Midbrain (tissue), 1 donor: Measurements from ENCODE around the gene TGFBR3.
A peak's percentile ranks its signal among the peaks of the same experiment; 100 is the strongest.

Experiments
- DNase-seq: peaks from one replicate; lab custom pipeline; 2025; lab: John Stamatoyannopoulos, UW

Gene TGFBR3

GRCh38 chr1:91754816-91755580 is 131.0 kb downstream of the TGFBR3 start:
- DNase-seq, result no peak

GRCh38 chr1:91754348-91754747 is 131.6 kb downstream of the TGFBR3 start:
- DNase-seq, result no peak

GRCh38 chr1:91753878-91754277 is 132.1 kb downstream of the TGFBR3 start:
- no peak for DNase-seq

GRCh38 chr1:91752324-91752723 is 133.6 kb downstream of the TGFBR3 start:
- no peak for DNase-seq

GRCh38 chr1:91751275-91751674 is 134.7 kb downstream of the TGFBR3 start:
- peak; percentile 71 for DNase-seq

- no peak for DNase-seq
Measured at GRCh38 chr1:91750398-91750996, 135.5 kb downstream of the TGFBR3 start.

GRCh38 chr1:91749788-91750231 is 136.1 kb downstream of the TGFBR3 start:
- no peak for DNase-seq

- no peak for DNase-seq
Measured at GRCh38 chr1:91747666-91748065, 138.3 kb downstream of the TGFBR3 start.

GRCh38 chr1:91746728-91747338 is 139.1 kb downstream of the TGFBR3 start:
- no peak for DNase-seq

- DNase-seq, result no peak
Measured at GRCh38 chr1:91745640-91746373, 140.1 kb downstream of the TGFBR3 start.

GRCh38 chr1:91744953-91745639 is 140.9 kb downstream of the TGFBR3 start:
- no peak for DNase-seq

- no peak for DNase-seq
Measured at GRCh38 chr1:91742848-91743292, 143.1 kb downstream of the TGFBR3 start.

- DNase-seq, result no peak
Measured at GRCh38 chr1:91741906-91742305, 144.0 kb downstream of the TGFBR3 start.

- DNase-seq, result no peak
Measured at GRCh38 chr1:91741301-91741700, 144.7 kb downstream of the TGFBR3 start.

GRCh38 chr1:91737650-91738049 is 148.3 kb downstream of the TGFBR3 start:
- DNase-seq, result no peak

GRCh38 chr1:91736715-91737615 is 149.0 kb downstream of the TGFBR3 start:
- DNase-seq, result no peak

GRCh38 chr1:91736146-91736714 is 149.7 kb downstream of the TGFBR3 start:
- no peak for DNase-seq

- DNase-seq, result no peak
Measured at GRCh38 chr1:91735266-91735845, 150.6 kb downstream of the TGFBR3 start.

GRCh38 chr1:91734761-91735160 is 151.2 kb downstream of the TGFBR3 start:
- no peak for DNase-seq

GRCh38 chr1:91733108-91733710 is 152.7 kb downstream of the TGFBR3 start:
- no peak for DNase-seq
